Muscle of back (tissue), 11 donors: Measurements from ENCODE around the gene SLC35F3. TPM values are rescaled to one million over a fixed set of nuclear protein-coding genes. Genes with fewer than 3 reads are reported as not detected.
"Not testable (repeated sequence)": the region's sequence is repeated elsewhere in the genome, so short reads cannot be mapped to it uniquely, and the experiment has no call there.

Source experiments
- DNase-seq, 3 donors: peaks; one replicate each; pipeline versions ENCODE4 v3.0.0 to v3.0.0-alpha.2; 2013
- polyA plus RNA-seq, 10 donors: library from polyadenylated mRNA; unstranded; fragments of 120-200 nt; gene quantifications; one replicate each; pipeline ENCODE4 v1.2.1, GENCODE V29; 2013; ENCODE audit not compliant: insufficient read length in 10 of 10

Gene SLC35F3
- polyA plus RNA-seq, 10 donors, result 0.34 to 1.0 (median 0.76) TPM

DNA sequence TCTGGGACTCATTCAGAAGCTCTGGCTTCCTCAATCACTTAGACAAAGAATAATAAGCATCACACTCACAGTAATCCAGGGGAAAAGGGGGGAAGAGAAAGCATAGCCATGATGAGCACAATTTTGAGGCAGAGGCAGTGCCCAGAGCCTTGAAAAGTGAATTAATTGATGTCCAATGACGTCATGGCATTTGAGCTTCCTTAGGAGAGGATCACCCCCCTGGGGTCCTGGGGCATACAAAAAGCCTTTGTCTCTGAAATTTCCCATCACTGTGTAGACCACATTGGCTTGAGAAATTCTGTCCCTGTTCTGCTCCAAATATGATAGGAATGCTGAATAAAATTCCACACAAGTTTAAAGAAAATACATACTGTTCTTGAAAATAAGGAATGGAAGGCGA lies 384.5 kb downstream of the SLC35F3 start:
- DNase-seq, result no peak

DNA sequence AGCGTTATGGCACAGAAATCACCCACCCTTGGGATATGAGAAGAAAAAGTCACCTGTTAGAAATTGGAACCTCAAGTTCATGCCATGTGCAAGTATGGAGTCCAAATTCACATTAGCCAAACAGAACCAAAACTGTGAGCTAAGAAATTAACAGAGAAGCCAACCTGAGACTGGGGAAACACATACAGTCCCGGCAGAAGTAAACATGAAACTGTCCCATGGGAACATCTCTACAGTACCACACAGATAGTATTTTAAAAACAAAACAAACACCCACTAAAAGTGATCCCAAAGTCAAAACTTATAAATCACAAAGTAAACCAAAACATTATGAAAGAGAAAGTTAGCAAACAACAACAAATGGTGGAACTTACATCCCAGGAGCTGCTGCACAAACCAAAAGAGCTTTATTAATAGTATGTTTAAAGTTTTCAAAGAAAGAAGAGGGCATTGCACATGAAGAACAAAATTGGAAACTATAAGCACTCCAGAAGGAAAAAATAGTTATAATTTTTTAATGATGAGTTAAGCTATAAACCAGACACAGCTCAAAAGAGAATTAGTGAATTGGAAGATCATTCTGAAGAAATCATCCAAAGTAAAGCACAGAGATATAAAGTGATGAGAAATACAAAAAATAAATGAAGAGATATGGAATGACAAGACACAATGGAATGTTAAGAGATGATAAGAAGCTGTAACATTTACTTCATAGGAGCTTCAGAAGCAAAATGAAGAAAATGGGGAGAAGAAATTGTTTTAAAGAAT lies 385.2 kb downstream of the SLC35F3 start:
- DNase-seq, result no peak

DNA sequence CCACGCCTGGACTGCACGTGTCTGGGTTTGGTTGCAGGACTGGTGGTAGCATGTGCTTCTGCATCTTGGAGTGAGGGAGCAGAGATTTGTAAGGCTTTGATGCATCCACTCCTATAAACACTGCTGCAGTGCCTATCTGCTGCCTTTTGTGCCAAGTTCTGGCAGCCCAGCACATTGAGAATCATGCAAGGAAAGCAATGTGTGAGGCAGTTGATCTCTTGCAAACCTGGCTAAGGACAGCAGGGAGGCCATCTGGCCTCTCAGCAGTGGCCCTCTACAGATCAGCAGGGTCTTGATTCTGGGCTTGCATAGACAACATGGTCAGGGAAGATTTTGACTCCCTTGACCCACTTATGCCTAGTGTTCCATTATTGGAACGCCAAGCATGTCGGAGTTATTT lies 387.5 kb downstream of the SLC35F3 start:
- no peak for DNase-seq

DNA sequence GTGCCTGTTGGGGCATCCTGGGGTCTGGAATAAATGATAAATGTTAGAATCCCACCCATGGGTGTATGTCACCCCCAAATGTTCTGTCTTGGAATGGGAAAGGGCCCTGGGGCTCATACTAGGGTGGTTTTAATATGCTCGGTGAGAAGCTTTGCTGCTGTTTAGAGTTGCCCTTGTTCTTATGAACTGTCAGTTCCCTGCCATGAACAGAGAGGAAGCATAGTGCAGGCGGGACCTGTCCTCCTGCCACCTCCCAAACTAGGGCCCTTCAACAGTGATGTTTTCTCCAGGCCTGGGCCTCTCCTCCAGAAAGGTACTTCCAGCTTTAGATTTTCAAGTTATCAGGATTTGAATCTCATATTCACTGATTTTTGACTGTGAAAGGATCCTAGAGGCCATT lies 388.1 kb downstream of the SLC35F3 start:
- DNase-seq, result no peak

DNA sequence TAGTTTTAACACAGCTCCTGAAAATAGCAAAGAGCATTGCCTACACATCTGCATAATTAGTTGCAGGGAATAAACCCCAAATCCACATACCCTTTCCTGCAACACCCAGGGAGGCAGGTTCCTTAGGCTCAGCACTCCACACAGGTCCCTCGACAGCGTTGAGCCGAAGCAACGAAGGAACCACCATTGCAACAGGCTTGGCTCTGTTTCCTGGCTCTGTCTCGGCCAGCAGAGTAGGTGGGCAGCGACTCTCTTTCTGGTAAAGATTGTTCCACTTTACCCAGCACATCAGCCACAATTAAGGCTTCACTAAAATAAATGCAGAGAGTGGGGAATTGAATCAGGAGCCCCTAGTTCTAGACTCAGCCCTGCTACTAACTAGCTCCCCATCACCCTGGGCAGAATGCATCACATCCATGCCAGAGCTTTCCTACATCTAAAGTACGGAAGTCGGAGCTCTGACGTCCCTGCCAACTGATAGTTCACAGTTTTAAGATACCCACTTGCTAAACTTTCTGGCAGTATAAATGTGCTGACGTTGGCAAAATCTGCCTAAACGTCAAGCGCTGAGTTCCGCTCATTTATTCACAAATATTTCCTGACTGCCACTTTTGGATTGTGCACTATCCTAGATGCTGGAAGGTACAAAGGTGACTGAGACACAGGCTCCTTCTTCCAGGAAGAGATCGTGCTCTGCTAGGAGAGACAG lies 389.8 kb downstream of the SLC35F3 start:
- DNase-seq, result no peak

DNA sequence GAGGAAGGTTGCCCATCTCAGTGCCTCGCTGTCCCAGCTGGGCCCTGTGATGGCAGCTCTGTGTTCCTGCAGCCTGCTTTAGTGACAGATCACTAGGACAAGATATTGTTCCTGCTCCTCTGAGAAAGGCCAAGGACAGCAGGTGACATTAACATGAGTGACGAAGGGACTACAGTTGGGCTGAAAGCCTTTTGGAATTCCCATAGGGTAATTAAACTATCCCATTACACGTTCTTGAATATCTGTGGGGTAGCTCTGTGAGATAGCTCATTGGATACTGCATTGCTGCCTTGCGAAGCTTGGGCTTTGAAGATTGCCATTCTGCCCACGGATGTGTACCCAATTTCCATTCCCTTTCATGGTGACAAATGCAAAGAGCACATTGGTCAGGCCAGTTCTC lies 390.6 kb downstream of the SLC35F3 start:
- DNase-seq, result no peak

DNA sequence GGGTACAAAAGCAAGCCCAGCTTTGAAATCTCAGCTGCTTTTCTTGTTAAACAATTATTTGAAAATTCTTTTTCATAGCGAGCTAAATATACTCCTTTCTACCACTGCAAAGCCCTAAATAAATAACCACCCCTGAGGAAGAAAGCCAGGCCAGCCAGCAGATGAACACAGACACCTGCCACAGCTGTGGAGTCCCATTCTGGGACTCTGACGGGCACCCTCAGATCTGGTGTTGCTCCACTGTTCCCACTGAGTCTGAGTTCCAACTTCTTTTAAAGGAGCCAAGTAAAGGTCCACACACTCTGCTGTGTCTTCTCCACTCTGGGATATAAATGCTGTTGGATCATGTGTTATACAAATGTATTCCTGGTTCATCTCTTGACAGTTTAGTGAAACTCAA lies 391.1 kb downstream of the SLC35F3 start:
- DNase-seq, result no peak

DNA sequence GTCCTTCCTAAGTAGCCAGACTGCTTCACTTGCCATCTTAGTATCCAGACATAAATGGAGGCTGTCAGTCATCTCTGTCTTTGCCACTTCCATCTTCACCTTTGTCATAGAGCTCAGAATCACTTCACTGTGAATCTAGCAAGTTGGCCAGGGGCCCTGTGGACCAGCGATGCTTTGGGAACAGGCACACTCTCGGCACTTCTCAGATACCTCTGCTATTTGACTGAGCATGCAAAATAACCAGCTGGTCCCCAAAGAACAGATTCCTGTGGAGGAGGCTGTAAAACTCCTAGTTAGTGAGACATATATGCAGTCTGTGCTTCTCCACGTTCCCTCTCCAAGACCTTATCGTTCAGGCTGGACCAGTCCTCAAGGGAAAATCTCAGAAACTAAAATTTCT lies 392.0 kb downstream of the SLC35F3 start:
- DNase-seq, result no peak

DNA sequence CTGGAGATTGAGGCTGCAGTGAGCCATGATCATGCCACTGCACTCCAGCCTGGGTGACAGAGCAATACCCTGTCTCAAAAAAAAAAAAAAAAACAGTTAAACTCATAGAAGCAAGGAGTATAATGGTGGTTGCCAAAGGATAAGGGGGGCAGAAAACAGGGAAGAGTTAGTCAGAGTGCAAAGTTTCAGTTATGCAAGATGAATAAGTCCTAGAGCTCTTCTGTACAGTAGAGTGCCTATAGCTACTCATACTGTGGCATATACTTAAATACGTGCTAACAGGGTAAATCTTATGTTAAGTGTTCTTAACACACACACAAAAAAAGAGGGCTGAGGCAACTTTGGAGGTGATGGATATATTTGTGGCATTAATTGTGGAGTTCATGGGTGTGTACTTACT lies 393.2 kb downstream of the SLC35F3 start:
- no peak for DNase-seq

DNA sequence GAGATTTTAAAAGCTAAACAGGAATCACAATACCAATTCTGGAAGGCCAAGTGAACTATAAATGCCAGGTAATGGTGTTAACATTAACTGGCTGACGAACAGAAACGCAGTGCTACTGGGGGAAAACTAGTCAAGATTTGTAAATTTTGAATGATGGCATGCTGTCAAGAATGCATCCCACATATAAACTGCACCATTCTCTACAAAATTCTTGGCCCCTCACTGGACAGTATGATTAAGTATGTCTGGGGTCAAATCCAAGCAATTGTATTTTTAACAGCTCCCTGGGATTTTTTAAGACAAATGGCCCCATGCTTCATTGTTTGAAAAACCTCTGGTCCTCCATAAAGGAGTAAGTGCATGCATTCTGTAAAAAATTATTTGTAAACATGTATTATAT lies 395.6 kb downstream of the SLC35F3 start:
- no peak for DNase-seq

DNA sequence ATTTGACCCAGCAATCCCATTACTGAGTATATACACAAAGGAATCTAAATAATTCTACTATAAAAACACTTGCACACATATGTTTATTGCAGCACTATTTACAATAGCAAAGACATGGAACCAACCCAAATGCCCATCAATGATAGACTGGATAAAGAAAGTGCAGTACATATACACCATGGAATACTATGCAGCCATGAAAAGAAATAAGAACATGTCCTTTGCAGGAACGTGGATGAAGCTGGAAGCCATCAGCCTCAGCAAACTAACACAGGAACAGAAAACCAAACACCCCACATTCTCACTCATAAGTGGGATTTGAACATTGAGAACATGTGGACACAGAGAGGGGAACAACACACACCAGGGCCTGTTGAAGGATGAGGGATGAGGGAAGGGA lies 397.2 kb downstream of the SLC35F3 start:
- DNase-seq, result not testable (repeated sequence)

DNA sequence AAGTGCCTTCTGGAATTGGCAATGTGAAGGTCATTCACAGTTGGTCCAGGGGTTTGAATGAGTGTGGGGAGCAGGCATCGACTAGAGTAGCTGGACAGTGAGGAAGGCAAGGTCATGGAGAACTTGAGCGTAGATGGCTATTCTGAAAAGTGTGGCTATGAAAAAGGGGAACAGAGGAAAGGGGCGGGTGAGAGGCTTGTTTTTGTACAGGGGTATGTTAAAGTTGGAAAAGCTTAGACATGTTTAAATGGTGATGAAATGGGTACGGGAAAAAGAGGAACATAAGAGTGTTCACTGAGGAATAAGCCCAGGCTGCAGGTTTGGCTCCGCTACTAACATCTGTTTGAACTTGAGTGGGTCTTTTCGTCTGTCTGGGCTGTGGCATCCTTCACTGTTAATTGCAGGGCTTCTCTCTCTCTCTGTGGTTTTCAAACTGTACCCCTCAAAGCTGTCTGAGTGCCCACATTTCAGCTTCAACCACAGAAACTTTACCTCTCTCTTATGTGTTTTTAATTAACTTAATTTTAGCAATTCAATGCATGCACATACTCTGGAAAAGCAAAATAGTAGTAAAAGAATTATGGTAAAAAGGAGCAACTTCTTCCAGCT lies 398.0 kb downstream of the SLC35F3 start:
- no peak for DNase-seq

DNA sequence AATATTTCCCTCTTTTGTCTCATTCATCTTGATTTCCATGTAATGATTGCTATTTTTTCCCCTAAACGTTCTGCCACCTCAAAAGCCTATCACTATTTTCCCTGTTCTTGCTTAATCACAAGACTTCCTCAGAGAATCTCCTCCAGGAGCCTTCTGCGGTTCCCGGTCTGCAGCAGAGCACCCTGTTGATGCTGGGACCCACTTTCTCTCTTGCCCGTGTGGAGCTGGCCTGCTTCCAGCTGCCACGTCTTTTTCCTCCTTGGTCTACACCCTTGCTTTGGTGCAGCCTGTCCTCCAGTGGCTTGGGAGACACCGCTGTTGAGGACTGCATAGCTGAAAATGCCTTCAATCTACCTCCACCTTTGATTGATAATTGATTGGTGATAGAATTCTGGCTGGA lies 398.8 kb downstream of the SLC35F3 start:
- DNase-seq, result no peak

DNA sequence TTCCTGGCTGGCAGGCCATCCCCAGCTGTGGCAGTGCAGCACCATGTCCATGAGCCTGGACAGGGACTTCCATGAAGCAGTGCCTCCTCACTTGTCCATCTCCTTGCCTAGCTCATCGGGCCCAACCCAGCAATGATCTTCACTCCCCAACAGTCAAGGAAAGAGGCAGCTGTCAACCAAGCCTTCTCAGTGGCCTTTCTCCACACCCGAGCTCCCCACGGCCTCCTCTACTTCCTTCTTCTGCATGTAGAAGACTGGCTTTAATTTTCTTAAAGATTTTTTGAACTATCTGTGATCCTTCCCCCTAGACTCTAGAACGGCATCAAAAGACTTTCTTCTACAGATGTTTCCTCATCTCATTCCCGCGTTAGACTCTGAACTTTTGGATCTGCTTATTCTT lies 403.2 kb downstream of the SLC35F3 start:
- no peak for DNase-seq

DNA sequence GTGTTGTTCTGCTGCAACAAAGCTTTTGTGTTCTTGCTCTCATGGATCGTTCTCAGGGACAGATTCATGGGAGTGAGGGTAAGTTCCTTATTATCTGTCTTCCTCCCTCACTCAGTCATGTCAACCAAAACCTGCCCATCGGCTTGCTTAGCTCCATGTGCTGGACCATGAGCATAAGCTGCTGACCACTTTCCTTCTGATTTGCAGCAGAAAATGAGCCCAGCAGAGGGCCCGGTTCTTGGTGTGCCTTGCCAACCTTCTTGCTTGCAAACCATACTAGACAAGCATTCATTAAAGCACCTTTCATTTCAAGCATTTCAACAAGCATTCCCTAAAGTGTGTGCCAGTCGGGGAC lies 404.7 kb downstream of the SLC35F3 start:
- DNase-seq, result no peak

DNA sequence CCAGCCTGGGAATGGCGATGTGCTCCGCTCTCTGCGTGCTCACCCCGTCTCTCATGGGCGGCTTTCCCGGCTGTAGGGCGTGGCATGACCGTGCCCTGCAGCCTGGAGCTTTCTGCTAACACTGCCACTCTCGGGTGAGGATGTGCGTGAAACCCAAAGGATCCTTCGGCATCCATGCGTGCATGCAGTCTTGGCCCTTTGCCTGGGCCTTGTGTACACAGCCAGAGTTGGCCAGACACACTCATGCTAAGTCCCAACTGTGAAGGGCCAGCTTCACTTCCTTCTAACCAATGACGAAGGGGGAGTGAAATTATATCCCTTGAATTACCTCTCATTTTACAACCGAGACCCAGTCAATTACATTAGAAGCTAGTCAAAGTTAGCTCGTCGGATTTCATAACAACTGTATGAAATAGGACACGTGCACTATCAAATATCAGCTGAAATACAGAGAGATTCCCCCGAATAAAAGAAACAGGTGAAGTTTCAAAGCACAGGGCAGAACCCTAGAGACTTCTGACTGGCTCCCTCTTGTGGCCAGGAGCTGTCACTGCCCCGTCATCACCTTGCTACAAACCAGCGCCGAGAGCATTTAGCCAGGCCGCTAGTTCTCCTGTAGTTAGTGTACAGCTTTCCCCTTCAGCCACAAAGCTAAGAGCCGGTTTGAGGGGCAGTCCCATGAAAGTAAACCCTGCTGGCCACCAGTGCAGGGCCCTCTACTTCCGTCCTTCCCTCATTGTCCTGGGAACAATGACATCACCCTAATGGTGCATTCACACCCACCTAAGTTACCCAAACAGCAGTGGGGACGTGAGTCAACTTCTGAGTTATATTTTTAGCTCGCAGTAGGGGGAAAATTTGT lies 405.4 kb downstream of the SLC35F3 start:
- DNase-seq, result peak in 2 of 3 donors; percentile 40 to 57

DNA sequence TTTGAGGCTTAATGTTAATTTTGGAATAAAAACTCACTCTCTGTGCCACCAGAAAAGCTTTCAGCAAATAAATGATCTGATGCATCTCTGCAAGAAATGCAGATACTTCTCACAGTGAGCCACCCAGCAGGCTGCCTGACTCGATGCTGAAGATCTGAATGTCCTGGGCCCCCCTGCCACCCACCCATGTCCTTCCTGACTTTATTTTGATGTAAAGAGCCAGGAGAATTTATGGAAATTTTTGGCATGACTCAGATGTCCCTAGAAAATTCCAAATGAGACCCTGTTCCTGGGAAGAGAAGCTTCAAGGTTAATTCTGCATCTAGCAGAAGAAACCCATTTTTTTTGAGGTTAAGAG lies 406.0 kb downstream of the SLC35F3 start:
- DNase-seq, result no peak

DNA sequence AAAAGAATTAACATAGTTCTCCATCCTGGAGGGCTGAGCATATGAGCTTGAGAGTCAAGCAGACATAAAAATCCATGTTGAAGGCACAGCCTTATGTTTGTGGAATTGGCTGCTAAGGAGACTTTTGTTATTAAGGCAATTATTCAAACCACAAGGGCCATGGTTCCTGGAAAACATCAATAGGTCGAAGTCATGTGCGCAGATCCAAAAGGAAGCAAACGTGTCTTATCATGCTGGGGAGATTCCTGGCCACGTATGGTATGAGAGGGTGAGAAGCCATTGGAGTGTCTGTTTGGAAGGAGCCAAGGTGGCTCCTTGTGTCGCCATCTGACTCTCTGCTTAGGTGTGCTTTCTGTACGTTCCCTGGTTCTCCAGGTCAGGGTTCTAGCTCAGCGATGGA lies 406.9 kb downstream of the SLC35F3 start:
- no peak for DNase-seq

DNA sequence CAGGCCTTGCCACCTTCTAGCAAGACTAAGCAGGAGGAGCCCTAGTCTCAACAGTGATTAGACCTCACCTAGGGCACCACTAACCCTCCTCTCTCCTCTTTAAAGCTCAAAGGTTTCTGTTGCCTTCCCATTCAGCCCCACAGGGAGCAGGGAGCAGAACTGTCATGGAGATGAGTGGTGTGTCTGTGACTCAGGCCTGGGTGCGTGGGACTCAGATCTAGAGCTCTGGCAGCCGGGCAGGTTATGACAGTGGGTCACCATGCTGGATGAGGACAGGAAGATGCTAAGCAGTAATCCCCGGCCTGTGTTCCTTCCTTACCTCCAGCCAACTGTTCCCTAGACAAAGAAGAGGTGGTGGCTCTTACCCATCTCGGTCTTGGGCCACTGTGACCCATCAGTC lies 408.7 kb downstream of the SLC35F3 start:
- DNase-seq, result no peak

DNA sequence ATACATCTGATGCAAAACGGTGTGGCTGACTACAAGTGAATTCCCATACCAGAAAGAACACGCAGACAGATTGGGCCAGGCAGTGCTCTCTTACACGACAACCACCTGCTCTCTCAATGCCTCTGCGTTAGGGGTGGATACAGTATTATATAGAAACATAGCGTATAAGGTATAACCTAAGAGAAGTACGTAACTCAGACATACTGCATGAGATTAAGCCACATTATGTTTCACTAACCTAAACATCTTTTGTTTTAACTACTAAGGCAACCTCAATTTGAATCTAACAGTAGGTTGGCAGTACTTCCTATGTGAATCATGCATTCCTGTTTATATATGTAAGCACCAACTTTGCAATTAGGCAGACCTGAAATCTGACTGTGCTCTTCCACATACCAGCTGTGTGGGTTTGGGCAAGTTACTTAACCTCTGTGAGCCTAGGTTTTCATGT lies 410.6 kb downstream of the SLC35F3 start:
- no peak for DNase-seq

DNA sequence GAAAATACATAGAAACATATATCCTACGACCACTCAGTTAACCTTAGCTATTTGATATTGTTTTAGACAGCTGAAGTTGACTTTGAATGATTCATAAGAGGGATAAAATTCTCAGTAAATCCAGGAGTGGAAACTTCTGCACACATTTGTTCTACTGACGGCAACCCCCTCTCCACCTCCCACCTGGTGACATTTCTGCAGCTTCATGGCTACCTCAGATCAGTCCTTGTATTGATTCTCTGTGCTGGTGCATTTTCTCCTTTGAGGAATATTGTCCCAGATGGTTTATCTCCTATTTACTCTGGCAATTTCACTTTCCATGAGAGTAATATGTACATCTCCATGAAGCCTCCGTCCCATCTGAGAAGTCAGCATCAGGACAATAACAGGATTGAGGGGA lies 411.1 kb downstream of the SLC35F3 start:
- DNase-seq, result no peak

DNA sequence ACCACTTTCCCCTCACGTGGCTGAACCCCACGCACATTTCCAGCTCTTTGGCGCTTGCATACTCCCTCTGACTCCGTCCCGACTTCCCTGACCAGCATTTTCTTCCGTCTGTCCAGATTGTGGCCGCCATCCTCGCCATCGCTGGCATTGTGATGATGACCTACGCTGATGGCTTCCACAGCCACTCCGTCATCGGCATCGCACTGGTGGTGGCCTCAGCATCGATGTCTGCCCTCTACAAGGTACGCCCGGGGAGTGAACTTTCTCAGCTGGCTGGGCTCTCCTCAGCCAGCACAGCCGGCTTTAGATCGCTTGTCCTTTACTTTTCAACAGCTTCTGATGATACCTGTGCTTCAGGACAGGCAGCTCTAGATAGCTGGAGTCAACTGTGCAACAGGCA lies 412.0 kb downstream of the SLC35F3 start:
- no peak for DNase-seq
